HCT116 (cell line): Measurements from ENCODE around the gene FNDC3B. TPM values are rescaled to one million over a fixed set of nuclear protein-coding genes. Genes with fewer than 3 reads are reported as not detected.

Experiments used
- ATAC-seq: fragments of 200-7000 bp; cut with Tn5 transposase; 2 replicates; pipeline ENCODE4 v1.9.1; 2020; ENCODE audit warnings: mild to moderate bottlenecking, moderate library complexity
- BruUV-seq: library from RNA; stranded (reverse); fragments of 400-500 nt; replicated peaks from 2 replicates; lab custom pipeline; 2021; lab: Mats Ljungman, UMichigan
- CTCF ChIA-PET: fragments of 300-600 bp; sonication (Branson Sonifier 250); formaldehyde crosslinking; loops from one replicate; lab custom pipeline; 2021; ENCODE audit warnings: antibody characterized with exemption; lab: Charles Lee
- POLR2A ChIA-PET: fragments of 300-600, 350-600 bp; sonication (Branson Sonifier 250); formaldehyde crosslinking; loops from one replicate; lab custom pipeline; 2021; ENCODE audit warnings: antibody characterized with exemption; lab: Charles Lee
- RAD21 ChIA-PET, 2 experiments: fragments of 300-600 bp; sonication (Branson Sonifier 250); formaldehyde crosslinking; loops; one replicate each; lab custom pipeline; 2023; ENCODE audit warnings: low total read pairs in 2 of 2; ENCODE audit not compliant: uncharacterized antibody in 2 of 2, unreplicated experiment in 2 of 2, low non-redundant PET in 1 of 2; lab: Charles Lee
- DNase-seq: peaks from one replicate; pipeline ENCODE4 v3.0.0-alpha.2; 2010; ENCODE audit warnings: low read depth, low spot score
- H2AFZ ChIP-seq: fragments of 200-600 bp; shearing (Covaris generic), sonication (generic); 2 replicates; pipeline ENCODE4 v1.6.1; 2017; ENCODE audit warnings: low read depth, mixed run types, mixed read lengths, antibody characterized with exemption, low read length; ENCODE audit not compliant: poor library complexity, severe bottlenecking
- H3K27ac ChIP-seq: 2 replicates; pipeline ENCODE4 v1.5.1; 2012; ENCODE audit warnings: low read depth, low read length
- H3K27me3 ChIP-seq: fragments of 200-600 bp; sonication (generic); 2 replicates; pipeline ENCODE4 v1.6.1; 2016; ENCODE audit warnings: mixed run types, low read length, mixed read lengths; ENCODE audit not compliant: insufficient read depth
- H3K36me3 ChIP-seq, 2 experiments: fragments of 200-500 bp in 1 of 2; fragments of 200-600 bp in 1 of 2; sonication (Bioruptor generic) in 1 of 2; sonication (generic) in 1 of 2; 2 replicates each; pipeline versions ENCODE4 v1.5.1 to v1.6.1; 2014 to 2016; ENCODE audit warnings: low read length in 2 of 2, inconsistent platforms in 1 of 2, mixed read lengths in 1 of 2, mixed run types in 1 of 2; ENCODE audit not compliant: insufficient read depth in 2 of 2, control insufficient read depth in 1 of 2
- H3K4me1 ChIP-seq, 2 experiments: fragments of 200-600 bp in 1 of 2; sonication (generic) in 1 of 2; 2 replicates each; pipeline versions ENCODE4 v1.5.1 to v1.6.1; 2012 to 2017; ENCODE audit warnings: low read length in 2 of 2, inconsistent platforms in 1 of 2, mild to moderate bottlenecking in 1 of 2, mixed read lengths in 1 of 2, mixed run types in 1 of 2, moderate library complexity in 1 of 2; ENCODE audit not compliant: insufficient read depth in 2 of 2, control insufficient read depth in 1 of 2
- H3K4me2 ChIP-seq: fragments of 200-600 bp; sonication (generic); 2 replicates; pipeline ENCODE4 v1.6.1; 2017; ENCODE audit warnings: mixed run types, low read length, mixed read lengths
- H3K4me3 ChIP-seq, 2 experiments: fragments of 200-600 bp in 1 of 2; sonication (generic) in 1 of 2; replicated peaks in 1 of 2; 2 replicates each; pipeline ENCODE4 v1.5.1; 2011 to 2016; ENCODE audit warnings: low read length in 2 of 2, control low read depth in 1 of 2, low read depth in 1 of 2, mild to moderate bottlenecking in 1 of 2, mixed read lengths in 1 of 2, mixed run types in 1 of 2
- H3K79me2 ChIP-seq: fragments of 200-600 bp; sonication (generic); 2 replicates; pipeline ENCODE4 v1.6.1; 2017; ENCODE audit warnings: mild to moderate bottlenecking, mixed run types, low read length, moderate library complexity, mixed read lengths; ENCODE audit not compliant: insufficient read depth
- H3K9ac ChIP-seq: fragments of 200-600 bp; sonication (generic); 2 replicates; pipeline ENCODE4 v1.6.1; 2016; ENCODE audit warnings: low read length, mixed read lengths
- H3K9me2 ChIP-seq: fragments of 200-600 bp; sonication (generic), shearing (Covaris generic); 2 replicates; pipeline ENCODE4 v1.6.1; 2017; ENCODE audit warnings: mixed run types, mild to moderate bottlenecking, moderate library complexity; ENCODE audit not compliant: insufficient read depth
- H3K9me3 ChIP-seq, 2 experiments: fragments of 200-500 bp in 1 of 2; fragments of 200-600 bp in 1 of 2; sonication (Bioruptor generic) in 1 of 2; sonication (generic) in 1 of 2; 2 replicates each; pipeline ENCODE4 v1.6.1; 2014 to 2017; ENCODE audit warnings: low read length in 2 of 2, mixed read lengths in 2 of 2, inconsistent platforms in 1 of 2, low read depth in 1 of 2, mild to moderate bottlenecking in 1 of 2, mixed run types in 1 of 2, moderate library complexity in 1 of 2; ENCODE audit not compliant: control insufficient read depth in 1 of 2, insufficient read depth in 1 of 2
- H4K20me1 ChIP-seq: fragments of 200-600 bp; sonication (generic), shearing (Covaris generic); 2 replicates; pipeline ENCODE4 v1.6.1; 2017; ENCODE audit warnings: mixed run types, mild to moderate bottlenecking, moderate library complexity; ENCODE audit not compliant: insufficient read depth
- CTCF ChIP-seq, 3 experiments: fragments of 200-600 bp in 1 of 3; sonication (generic) in 1 of 3; IDR thresholded peaks in 2 of 3; conservative IDR thresholded peaks in 1 of 3; 2 replicates each; pipeline ENCODE4 v1.5.1; 2012 to 2017; ENCODE audit warnings: low read depth in 2 of 3, low read length in 2 of 3, antibody characterized with exemption in 1 of 3, borderline replicate concordance in 1 of 3, control low read depth in 1 of 3, mild to moderate bottlenecking in 1 of 3, mixed read lengths in 1 of 3, mixed run types in 1 of 3, moderate library complexity in 1 of 3; ENCODE audit not compliant: insufficient read depth in 1 of 3
- EGR1 ChIP-seq: IDR thresholded peaks from 2 replicates; pipeline ENCODE4 v1.6.1; 2012; ENCODE audit warnings: low read depth
- ELF1 ChIP-seq: IDR thresholded peaks from 2 replicates; pipeline ENCODE4 v1.6.1; 2012; ENCODE audit warnings: low read depth, borderline replicate concordance
- EZH2 ChIP-seq: fragments of 200-600 bp; sonication (generic); IDR thresholded peaks from 2 replicates; pipeline ENCODE4 v1.6.1; 2017; ENCODE audit warnings: antibody characterized with exemption, mixed run types
- FOSL1 ChIP-seq: IDR thresholded peaks from 2 replicates; pipeline ENCODE4 v1.6.1; 2012; ENCODE audit warnings: low read depth
- JUND ChIP-seq: IDR thresholded peaks from 2 replicates; pipeline ENCODE4 v1.6.1; 2012
- POLR2A ChIP-seq: IDR thresholded peaks from 2 replicates; pipeline ENCODE4 v1.7.0; 2011; ENCODE audit warnings: borderline replicate concordance; ENCODE audit not compliant: insufficient read depth, insufficient read length; ENCODE audit errors: extremely low read depth
- REST ChIP-seq: IDR thresholded peaks from 2 replicates; pipeline ENCODE4 v1.6.1; 2012; ENCODE audit warnings: low read depth
- SP1 ChIP-seq: IDR thresholded peaks from 2 replicates; pipeline ENCODE4 v1.6.1; 2012; ENCODE audit warnings: low read depth
- SRF ChIP-seq: IDR thresholded peaks from 2 replicates; pipeline ENCODE4 v1.6.1; 2012; ENCODE audit warnings: low read depth
- ZBTB33 ChIP-seq: IDR thresholded peaks from 2 replicates; pipeline ENCODE4 v1.6.1; 2011; ENCODE audit warnings: mild to moderate bottlenecking, low read length, moderate library complexity; ENCODE audit not compliant: insufficient replicate concordance; ENCODE audit errors: extremely low read depth
- ZFX ChIP-seq: fragments of 450-650 bp; IDR thresholded peaks from 2 replicates; pipeline ENCODE4 v1.6.1; 2017
- intact Hi-C: fragments of 100-400 bp; cut with micrococcal nuclease; formaldehyde crosslinking; loops from 2 replicates; pipeline ENCODE4 v1.10.0; 2022
- total RNA-seq: library from RNA; stranded (reverse); gene quantifications from one replicate; pipeline ENCODE4 v1.2.1, GENCODE V29; 2021; ENCODE audit not compliant: unreplicated experiment

Gene FNDC3B
- total RNA-seq, 1 experiment from 2014 or later = 45.7 TPM

- H4K20me1 ChIP-seq = peaks cover 20% of the 10 kb centered on the region; the same call in 1 of the 2 replicates
- TF ChIP-seq ZBTB33 (no peak), FOSL1 (no peak), POLR2A (no peak), JUND (no peak), EZH2 (no peak), SP1 (no peak), ZFX (no peak), ELF1 (no peak), CTCF (IDR thresholded peaks at IDR 0.05 in 2 of 3, conservative IDR thresholded peaks at IDR 0.05 in 1 of 3; ENCODE audit: borderline replicate concordance in 1 of 3, insufficient read depth in 1 of 3, low read depth in 2 of 3, low read length in 2 of 3) (no peak), SRF (no peak), EGR1 (no peak), REST (no peak)
- CTCF ChIA-PET = no interaction called here
- H3K9me3 ChIP-seq = no peaks in the 10 kb centered on the region
- no peak overlapping the region for H3K4me3 ChIP-seq
- no peak overlapping the region for H2AFZ ChIP-seq
- peaks cover 45 to 46% of the 10 kb centered on the region in 2 experiments for H3K4me1 ChIP-seq
- intact Hi-C loops = no loop called here
- POLR2A ChIA-PET = no interaction called here
- no peaks in the 10 kb centered on the region for H3K36me3 ChIP-seq
- no peak for ATAC-seq
- peaks cover 11% of the 10 kb centered on the region for H3K79me2 ChIP-seq
- H3K4me2 ChIP-seq = no peak overlapping the region
- DNase-seq = no peak
- H3K9ac ChIP-seq = no peak overlapping the region
- H3K27ac ChIP-seq = no peak overlapping the region
- H3K27me3 ChIP-seq = no peaks in the 10 kb centered on the region
- RAD21 ChIA-PET = no interaction called here
- BruUV-seq = no TSS peak
- no peaks in the 10 kb centered on the region for H3K9me2 ChIP-seq
Observed at GRCh38 chr3:172132721-172133311, 93.4 kb downstream of the FNDC3B start.
